ENCODE measurements around the gene PDXK. TPM values are rescaled to one million over a fixed set of nuclear protein-coding genes. Genes with fewer than 3 reads are reported as not detected.

Gene PDXK
- total and polyA plus RNA-seq, 5 donors, result 53.3 to 102 (median 75.8) TPM

DNA sequence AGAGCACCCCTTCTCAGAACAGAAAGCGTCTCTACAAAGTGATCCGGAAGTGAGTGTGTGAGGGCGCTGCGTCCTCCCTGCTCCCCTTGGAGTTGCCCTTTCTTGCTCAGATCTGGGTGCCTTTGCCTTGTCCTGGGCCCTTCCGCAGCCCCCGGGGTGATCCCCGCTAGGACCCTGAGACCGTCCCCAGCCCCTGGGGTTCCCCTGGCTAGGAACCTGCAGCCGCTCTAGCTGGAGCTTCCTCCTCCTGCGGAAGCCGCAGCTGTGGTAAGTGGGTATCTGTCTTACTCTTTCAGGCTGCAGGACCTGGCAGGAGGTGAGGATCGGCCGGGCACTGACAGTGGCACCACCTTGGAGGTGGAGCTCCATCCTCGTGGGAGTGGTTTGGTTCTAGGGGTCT, 81.6 kb downstream of the PDXK start:
- intact Hi-C loops (cut with DNase I), result loop anchor here in 1 of 4 donors (10.0 kb wide), 1 partner anchor 124 kb away; no protein-coding TSS in a partner anchor

GRCh38 chr21:43801006-43801783, 82.3 kb downstream of the PDXK start:
- Histone ChIP-seq H3K27ac (ENCODE audit: low read length) (no peak overlapping the region), H3K4me3 (ENCODE audit: low read length) (no peak overlapping the region), H3K9me3 (ENCODE audit: control insufficient read depth, low read length) (no peaks in the 10 kb centered on the region), H3K27me3 (ENCODE audit: control insufficient read depth, insufficient read depth) (no peaks in the 10 kb centered on the region), H3K4me1 (ENCODE audit: control insufficient read depth, insufficient read depth, low read length) (no peaks in the 10 kb centered on the region)
- DNase-seq (peak in 2 of 3 donors; percentile 20 to 28), ATAC-seq (no peak)
- intact Hi-C loops (cut with DNase I), result loop anchor here in 1 of 4 donors (10.0 kb wide), 1 partner anchor 124 kb away; no protein-coding TSS in a partner anchor
- WGBS, result 93% methylated on average over 42 of the region's 42 CpGs

More for the DNA sequence above, 81.6 kb downstream of the PDXK start:
- Histone ChIP-seq H3K4me3 (ENCODE audit: low read length) (no peak overlapping the region), H3K27me3 (ENCODE audit: control insufficient read depth, insufficient read depth) (no peaks in the 10 kb centered on the region), H3K9me3 (ENCODE audit: control insufficient read depth, low read length) (no peaks in the 10 kb centered on the region), H3K4me1 (ENCODE audit: control insufficient read depth, insufficient read depth, low read length) (no peaks in the 10 kb centered on the region), H3K27ac (ENCODE audit: low read length) (no peak overlapping the region)
- peak in 2 of 3 donors; percentile 19 to 48 for DNase-seq
- 93% methylated on average over 14 of the region's 14 CpGs for WGBS
- ATAC-seq, result no peak

DNA sequence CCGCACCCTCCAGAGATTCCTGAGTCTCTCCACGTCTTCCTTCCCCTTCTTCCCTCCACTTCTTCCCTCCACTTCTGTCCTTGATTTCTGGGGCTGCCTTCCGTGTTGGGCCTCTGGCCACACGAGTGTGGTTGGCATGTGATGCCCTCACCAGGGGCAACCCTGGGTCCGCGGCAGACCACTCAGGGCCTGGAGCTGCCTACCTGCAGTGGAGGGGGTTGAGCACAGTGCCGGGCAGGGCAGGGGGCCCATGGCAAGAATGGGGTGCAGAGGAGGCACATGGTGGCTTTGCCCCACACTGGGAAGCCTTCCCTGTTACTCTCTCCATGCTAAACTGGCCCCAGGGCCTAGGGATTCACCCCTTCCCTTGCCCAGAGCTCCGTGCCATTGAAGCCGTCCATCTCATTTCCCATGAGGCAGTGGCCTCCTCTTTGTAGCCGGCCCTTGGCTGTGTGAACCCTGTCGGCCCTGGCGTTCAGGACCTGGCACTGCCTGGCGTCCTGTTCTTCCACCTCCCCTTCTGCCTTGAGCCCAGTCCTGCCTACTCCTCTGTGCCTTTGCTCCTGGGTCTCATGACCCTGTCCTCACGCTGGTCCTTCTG, 83.9 kb downstream of the PDXK start:
- Histone ChIP-seq H3K4me3 (ENCODE audit: low read length) (no peak overlapping the region), H3K27ac (ENCODE audit: low read length) (no peak overlapping the region), H3K9me3 (ENCODE audit: control insufficient read depth, low read length) (no peaks in the 10 kb centered on the region), H3K4me1 (ENCODE audit: control insufficient read depth, insufficient read depth, low read length) (no peaks in the 10 kb centered on the region), H3K27me3 (ENCODE audit: control insufficient read depth, insufficient read depth) (no peaks in the 10 kb centered on the region)
- WGBS, result 86% methylated on average over 14 of the region's 14 CpGs
- DNase-seq (peak in 1 of 3 donors; percentile 35), ATAC-seq (no peak)
- intact Hi-C loops (cut with DNase I), result loop anchor here in 1 of 4 donors (10.0 kb wide), 1 partner anchor 122 kb away; no protein-coding TSS in a partner anchor

DNA sequence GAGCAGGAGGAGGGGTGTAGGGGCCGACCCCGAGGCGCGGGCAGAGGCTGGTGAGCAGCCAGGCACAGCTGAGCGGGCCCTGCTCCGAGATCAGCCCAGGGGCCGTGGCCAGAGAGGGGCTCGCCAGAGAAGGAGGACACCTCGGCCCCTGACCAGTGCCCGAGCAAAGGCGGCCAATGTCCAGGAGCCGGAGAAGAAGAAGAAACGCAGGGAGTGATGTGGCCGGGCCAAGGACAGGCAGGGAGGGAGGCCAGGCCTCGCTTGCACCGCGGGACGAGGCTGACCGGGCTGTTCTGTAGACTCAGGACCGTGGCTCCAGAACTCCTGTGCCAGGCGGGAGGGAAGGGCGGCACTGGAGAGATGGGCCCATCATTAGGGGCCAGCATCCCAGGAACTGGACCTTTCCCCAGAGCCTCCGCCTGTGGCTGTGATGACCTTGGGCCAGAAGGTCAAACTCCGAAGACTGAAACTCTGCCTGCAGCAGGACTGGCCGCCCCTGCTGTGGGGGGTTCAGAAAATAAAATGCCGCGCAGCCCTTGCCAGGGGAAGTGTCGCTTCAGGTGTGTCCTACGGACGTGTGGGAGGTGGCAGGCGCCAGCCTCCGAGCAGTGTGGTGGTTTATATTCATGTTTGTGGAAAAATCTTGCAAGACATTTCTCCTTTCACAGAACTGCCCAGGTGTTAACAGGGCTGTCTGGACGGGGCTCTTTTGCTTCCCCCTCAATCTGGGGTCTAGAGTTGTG, 84.8 kb downstream of the PDXK start:
- DNase-seq, result peak in 2 of 3 donors; percentile 40 to 43
- Histone ChIP-seq H3K9me3 (ENCODE audit: control insufficient read depth, low read length) (no peaks in the 10 kb centered on the region), H3K4me1 (ENCODE audit: control insufficient read depth, insufficient read depth, low read length) (no peaks in the 10 kb centered on the region), H3K27ac (ENCODE audit: low read length) (no peak overlapping the region), H3K27me3 (ENCODE audit: control insufficient read depth, insufficient read depth) (no peaks in the 10 kb centered on the region), H3K4me3 (ENCODE audit: low read length) (no peak overlapping the region)
- WGBS, result 92% methylated on average over 33 of the region's 33 CpGs
- intact Hi-C loops (cut with DNase I), result loop anchor here in 1 of 4 donors (10.0 kb wide), 1 partner anchor 121 kb away; no protein-coding TSS in a partner anchor
- ATAC-seq, result no peak

- 80% methylated on average over 14 of the region's 14 CpGs for WGBS
These were observed 86.4 kb downstream of the PDXK start for GRCh38 chr21:43805275-43805800.

DNA sequence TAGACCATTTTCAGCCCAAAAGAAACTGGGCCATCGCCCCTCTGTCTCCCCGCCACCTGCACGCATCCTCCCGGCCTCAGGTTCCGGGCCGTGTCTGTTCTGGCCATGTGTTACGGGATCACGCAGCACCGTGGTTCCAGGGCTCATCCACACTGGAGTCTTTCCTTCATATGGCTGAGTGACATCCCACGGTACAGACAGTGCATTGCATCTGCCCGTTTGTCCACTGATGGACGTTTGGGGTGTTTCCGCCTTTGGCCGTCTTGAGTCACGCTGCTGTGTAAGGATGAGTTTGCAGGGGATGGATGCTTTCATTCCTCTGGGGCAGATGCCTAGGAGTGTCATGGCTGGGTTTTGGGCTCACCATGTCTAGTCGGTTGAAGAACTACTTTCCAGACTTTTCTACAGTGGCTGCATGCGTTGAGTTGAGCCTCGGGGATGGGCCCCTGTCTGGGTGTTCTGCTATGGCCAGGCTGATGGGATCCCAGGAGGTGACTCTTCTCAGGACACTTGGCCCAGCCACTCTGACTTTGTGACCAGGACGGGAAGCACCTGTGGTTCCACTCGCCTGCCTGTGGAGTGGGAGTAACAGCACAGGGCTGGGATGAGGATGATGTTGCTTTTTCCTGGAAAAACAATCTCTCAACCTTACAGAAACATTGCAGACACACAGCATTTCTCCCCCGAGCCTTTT, 87.2 kb downstream of the PDXK start:
- Histone ChIP-seq H3K9me3 (ENCODE audit: control insufficient read depth, low read length) (no peaks in the 10 kb centered on the region), H3K4me1 (ENCODE audit: control insufficient read depth, insufficient read depth, low read length) (no peaks in the 10 kb centered on the region), H3K27me3 (ENCODE audit: control insufficient read depth, insufficient read depth) (no peaks in the 10 kb centered on the region), H3K27ac (ENCODE audit: low read length) (no peak overlapping the region), H3K4me3 (ENCODE audit: low read length) (no peak overlapping the region)
- WGBS, result 83% methylated on average over 21 of the region's 21 CpGs
- DNase-seq, result peak in 2 of 3 donors; percentile 6 to 39
- intact Hi-C loops (cut with DNase I), result loop anchor here in 2 of 4 donors (5.0 to 10.0 kb wide), 2 partner anchors 119 to 171 kb away; no protein-coding TSS in a partner anchor
- no peak for ATAC-seq

More at GRCh38 chr21:43805275-43805800, 86.4 kb downstream of the PDXK start:
- Histone ChIP-seq H3K27me3 (ENCODE audit: control insufficient read depth, insufficient read depth) (no peaks in the 10 kb centered on the region), H3K4me1 (ENCODE audit: control insufficient read depth, insufficient read depth, low read length) (no peaks in the 10 kb centered on the region), H3K9me3 (ENCODE audit: control insufficient read depth, low read length) (no peaks in the 10 kb centered on the region), H3K27ac (ENCODE audit: low read length) (no peak overlapping the region), H3K4me3 (ENCODE audit: low read length) (no peak overlapping the region)
- intact Hi-C loops (cut with DNase I), result loop anchor here in 2 of 4 donors (5.0 to 10.0 kb wide), 2 partner anchors 119 to 172 kb away; no protein-coding TSS in a partner anchor
- ATAC-seq, result no peak
- DNase-seq, result peak in 2 of 3 donors; percentile 37 to 41

GRCh38 chr21:43808367-43808766, 89.4 kb downstream of the PDXK start:
- WGBS, result 87% methylated on average over 18 of the region's 18 CpGs
- DNase-seq, result peak in 2 of 3 donors; percentile 46 to 60
- H3K27ac ChIP-seq (ENCODE audit: low read length), result no peak overlapping the region
- no peaks in the 10 kb centered on the region for H3K4me1 ChIP-seq (ENCODE audit: control insufficient read depth, insufficient read depth, low read length)
- intact Hi-C loops (cut with DNase I), result loop anchor here in 2 of 4 donors (5.0 to 10.0 kb wide), 2 partner anchors 116 to 169 kb away; no protein-coding TSS in a partner anchor
- no peak overlapping the region for H3K4me3 ChIP-seq (ENCODE audit: low read length)
- no peaks in the 10 kb centered on the region for H3K27me3 ChIP-seq (ENCODE audit: control insufficient read depth, insufficient read depth)
- ATAC-seq, result no peak
- H3K9me3 ChIP-seq (ENCODE audit: control insufficient read depth, low read length), result no peaks in the 10 kb centered on the region

DNA sequence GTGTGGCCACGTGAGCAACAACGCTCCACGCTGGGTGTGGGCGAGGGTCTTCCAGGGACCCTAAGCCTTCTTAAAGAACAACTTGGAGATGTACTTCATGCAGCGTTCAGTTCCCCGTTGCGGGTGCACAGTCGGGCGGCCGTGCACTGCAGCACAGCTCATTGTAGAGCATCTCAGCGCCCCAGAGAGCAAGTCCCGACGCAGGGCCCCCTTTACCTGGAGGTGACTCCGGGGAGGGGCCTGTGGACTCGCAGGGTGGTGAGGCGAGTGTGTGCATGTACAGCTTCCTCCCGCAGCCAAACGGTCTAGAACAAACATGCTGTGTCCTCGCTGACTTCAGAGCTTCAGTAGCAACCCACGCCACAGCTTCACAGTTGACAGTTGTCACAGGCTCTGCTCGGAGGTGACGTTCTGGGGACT, 89.9 kb downstream of the PDXK start:
- Histone ChIP-seq H3K27me3 (ENCODE audit: control insufficient read depth, insufficient read depth) (no peaks in the 10 kb centered on the region), H3K4me3 (ENCODE audit: low read length) (no peak overlapping the region), H3K4me1 (ENCODE audit: control insufficient read depth, insufficient read depth, low read length) (no peaks in the 10 kb centered on the region), H3K27ac (ENCODE audit: low read length) (no peak overlapping the region), H3K9me3 (ENCODE audit: control insufficient read depth, low read length) (no peaks in the 10 kb centered on the region)
- intact Hi-C loops (cut with DNase I), result loop anchor here in 2 of 4 donors (5.0 to 10.0 kb wide), 2 partner anchors 116 to 168 kb away; no protein-coding TSS in a partner anchor
- no peak for ATAC-seq
- WGBS, result 86% methylated on average over 22 of the region's 22 CpGs
- peak in 2 of 3 donors; percentile 45 to 50 for DNase-seq

GRCh38 chr21:43809346-43809799, 90.4 kb downstream of the PDXK start:
- H3K27me3 ChIP-seq (ENCODE audit: control insufficient read depth, insufficient read depth), result no peaks in the 10 kb centered on the region
- intact Hi-C loops (cut with DNase I), result loop anchor here in 2 of 4 donors (5.0 to 10.0 kb wide), 2 partner anchors 115 to 168 kb away; no protein-coding TSS in a partner anchor
- H3K4me1 ChIP-seq (ENCODE audit: control insufficient read depth, insufficient read depth, low read length), result no peaks in the 10 kb centered on the region
- no peak overlapping the region for H3K4me3 ChIP-seq (ENCODE audit: low read length)
- ATAC-seq (no peak), DNase-seq (peak in 2 of 3 donors; percentile 36 to 55)
- WGBS, result 84% methylated on average over 16 of the region's 16 CpGs
- no peaks in the 10 kb centered on the region for H3K9me3 ChIP-seq (ENCODE audit: control insufficient read depth, low read length)
- no peak overlapping the region for H3K27ac ChIP-seq (ENCODE audit: low read length)

Data from right cardiac atrium (tissue), 5 donors.